GM15510 (cell line): ENCODE data around the gene LBH.

ENCODE experiments used
- POLR2A ChIP-seq: IDR thresholded peaks from 3 replicates; pipeline ENCODE4 v1.6.1; 2011; ENCODE audit warnings: borderline replicate concordance; ENCODE audit not compliant: insufficient read length; ENCODE audit errors: extremely low read depth

LBH gene

DNA sequence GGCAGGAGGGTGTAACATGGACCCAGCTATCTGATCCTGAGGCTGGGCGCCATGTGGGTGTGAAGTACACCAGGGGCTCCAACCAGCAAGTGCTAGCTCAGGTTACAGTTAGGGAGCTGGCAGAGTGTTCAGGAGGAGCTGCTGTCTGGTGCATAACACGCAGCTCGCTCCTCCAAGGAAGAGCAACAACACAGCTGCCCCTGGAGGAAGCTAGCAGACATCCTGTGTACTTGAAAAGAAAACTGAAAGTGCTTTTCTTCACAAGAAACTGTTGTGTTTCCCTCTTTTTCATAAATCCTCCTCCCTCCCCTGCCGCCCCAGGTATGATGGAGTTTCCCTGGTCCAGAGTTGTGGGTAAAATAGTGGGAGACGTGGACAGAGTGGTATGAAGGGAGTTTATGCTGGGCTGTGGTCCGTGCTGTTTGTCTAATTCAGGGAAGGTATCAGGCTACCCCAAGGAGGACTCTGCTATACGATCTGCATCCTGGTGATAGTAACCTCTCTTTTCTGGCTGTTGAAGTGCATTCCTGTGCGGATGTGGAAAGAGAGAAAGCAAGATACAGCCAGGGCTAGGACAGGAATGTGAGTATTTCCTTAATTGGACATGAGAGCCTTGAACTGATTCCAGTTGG lies 6.1 kb upstream of the LBH start:
- peak; percentile 26 for TF ChIP-seq POLR2A

DNA sequence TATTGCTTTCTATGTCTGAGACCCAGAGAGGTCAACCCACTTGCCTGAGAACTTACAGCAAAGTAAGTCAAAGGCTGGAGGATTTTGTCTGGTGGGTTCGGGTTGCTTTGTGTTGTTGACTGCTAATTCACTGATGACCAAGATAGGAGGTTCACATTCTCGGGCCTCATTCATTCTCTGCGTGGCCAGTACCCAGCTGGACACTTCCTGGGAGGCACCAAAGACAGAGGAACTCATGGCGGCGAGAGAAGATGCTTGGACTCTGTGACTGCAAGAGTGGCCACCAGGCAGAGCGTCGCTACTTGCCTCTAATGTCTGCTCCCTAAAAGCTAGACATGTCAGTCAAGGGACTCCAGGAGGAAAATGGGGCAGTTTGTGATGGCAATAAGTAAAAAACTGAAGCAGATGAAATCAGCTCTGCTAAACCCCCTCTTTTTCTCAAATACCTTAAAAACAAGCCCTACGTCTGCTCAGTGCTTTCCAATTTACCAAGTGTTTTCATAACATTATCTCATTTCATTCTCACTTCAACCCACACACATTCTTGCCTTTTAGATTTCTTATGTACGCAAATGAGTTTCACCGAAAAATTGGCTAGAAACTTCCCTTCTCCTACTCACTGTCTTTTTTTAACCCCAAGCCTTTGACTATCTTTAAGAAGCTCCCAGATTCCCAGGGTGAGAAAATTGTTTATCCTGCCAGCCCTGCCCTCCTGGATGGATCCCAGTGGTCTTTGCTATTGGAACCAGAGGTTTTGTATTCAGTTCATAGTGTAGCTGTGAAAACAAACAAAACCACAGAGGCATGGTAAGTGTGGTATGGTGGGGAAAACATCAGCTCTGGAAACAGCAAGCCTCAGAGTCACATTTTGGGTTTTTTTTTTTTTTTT lies 4.9 kb upstream of the LBH start:
- TF ChIP-seq POLR2A: no peak

DNA sequence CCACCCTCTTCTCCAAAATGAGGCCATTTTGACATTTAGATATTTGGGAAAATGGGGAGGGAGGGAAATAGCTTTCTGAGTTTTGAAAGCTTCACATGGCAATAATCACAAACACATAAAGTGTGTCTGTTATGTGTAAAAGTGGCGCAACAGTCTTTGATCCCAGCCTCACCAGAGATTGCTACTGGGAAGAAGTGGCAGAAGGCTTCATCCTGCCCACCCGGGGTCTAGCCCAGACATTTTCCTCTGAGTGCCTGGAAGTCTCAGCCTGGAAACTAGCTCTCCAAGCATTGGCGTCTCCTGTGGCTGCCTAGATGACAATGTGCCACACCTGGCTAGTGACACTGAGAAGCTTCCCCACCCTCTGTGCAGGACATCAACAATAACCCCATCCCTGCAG lies 1.7 kb upstream of the LBH start:
- TF ChIP-seq POLR2A: no peak

DNA sequence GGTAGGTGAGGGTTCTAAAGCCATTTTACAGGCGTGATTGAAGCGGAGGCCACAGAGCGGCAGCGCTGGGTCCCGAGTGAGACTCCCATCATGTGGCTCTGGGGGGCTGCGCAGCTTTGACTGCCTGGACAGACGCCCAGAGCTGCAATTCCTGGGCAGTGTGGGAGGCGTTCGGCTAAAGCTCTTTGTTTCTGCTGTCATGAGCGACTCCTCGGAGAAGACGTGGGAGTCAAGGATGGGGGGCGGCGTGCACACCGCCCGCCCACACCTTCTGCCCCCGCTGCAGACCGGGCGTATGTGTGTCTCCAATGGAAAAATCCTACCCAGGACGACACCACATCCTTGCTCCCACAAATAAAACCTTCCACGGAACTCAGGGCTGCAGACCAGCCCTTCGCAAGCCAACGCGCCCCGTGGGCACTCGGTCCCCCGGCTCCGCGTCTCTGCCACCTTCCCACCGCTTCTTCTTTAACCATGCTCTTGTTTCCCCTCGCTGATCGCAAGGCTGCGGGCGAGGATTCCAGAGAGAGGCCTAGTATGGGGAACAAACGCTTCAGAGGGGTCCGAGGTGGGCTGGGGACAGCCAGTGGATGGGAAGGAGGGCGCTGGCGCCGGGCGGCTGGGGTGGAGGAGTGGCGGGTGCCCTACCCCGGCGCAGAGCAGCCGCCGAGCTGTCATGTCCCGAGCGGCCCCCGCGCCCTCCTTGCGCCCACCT lies 680 bp upstream of the LBH start:
- no peak for TF ChIP-seq POLR2A

DNA sequence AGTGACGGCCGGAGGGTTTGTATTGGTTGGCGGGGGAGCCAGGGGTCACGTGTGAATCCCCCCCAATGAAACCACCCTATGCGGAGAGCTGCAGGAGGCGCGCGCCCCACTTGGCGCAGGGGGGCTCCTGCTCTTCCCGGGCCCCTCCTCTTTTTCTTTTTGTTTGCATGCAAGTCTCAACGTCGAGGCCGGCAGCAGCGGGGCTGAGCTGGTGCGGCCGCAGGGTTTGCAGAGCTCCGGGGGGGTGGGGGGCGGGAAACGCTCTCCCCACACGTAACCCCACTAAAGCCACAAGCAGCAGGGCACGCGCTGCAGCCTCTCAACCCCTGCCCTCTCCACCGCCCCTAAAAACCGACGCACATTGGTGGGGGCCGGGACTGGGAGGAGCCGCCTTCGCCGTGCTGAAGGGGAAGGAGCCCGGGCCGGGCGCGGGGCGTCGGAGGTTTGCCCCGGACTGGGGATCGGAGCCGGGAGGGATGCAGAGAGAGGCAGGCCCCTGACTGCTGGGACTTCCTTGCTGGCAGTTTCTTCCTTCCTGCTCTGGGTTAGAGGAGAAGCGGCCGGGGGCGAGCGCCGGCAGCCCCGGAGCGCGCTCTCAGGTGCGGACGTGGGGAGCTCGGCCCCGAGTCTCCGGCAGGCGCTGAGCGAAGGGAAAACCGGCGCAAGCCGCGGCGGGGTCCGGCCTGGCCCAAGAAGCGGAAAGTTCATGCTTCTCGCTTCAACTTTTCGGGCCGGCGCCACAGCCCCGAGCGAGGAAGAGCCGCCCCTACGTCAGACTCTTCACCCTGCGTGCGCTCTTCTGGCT lies 864 bp downstream of the LBH start:
- peak; percentile 21 for TF ChIP-seq POLR2A

DNA sequence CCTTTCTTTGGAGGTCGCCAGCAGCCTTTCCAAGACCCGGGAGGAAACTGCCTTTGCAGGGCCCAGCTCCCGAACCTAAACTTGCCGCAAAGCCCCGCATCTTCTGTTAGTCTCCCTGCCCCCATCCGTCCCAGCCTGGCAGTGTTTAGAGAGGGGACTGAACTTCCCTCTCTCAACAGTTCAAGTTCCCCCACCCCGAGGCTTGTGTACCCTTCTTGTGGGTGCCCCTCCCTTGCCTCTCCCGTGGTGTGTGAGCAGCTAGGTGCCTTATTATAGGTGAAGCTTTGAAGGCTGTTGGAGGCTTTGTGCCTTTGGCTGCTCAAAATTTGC lies 1.4 kb downstream of the LBH start:
- no peak for TF ChIP-seq POLR2A

DNA sequence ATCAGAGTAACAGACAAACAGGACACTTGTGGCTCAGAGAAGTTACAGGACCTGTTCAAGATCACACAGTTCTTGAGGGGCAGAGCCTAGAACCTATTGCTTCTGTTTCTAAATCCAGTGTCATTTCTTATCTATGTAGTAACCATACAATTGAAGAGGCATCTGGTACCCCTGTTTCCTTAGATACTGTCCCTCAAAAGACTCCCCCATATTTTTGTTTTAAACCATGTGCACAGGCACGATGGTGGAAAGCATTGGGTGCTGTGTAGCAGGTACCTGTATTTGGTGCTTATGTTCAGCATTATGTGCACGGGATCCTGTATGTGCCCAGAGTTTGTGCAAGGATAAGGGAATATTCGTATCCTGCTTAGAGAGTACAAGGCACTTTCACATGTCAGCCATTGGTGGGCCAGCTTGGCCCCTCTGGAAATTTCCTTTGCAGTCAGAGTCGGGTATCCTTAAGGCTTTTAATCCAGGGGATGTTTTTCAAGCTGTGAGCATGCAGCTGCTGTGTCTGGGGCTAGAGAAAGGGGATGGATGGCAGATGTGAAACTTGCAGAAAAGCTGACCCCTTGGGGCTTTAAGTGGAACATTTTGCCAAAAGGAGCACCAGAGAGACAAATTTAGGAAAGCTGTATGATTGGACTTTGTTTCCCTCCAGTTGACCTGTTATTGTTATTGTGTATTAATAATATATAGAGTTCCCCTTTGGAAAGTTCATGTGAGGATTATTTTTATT lies 2.1 kb downstream of the LBH start:
- no peak for TF ChIP-seq POLR2A

DNA sequence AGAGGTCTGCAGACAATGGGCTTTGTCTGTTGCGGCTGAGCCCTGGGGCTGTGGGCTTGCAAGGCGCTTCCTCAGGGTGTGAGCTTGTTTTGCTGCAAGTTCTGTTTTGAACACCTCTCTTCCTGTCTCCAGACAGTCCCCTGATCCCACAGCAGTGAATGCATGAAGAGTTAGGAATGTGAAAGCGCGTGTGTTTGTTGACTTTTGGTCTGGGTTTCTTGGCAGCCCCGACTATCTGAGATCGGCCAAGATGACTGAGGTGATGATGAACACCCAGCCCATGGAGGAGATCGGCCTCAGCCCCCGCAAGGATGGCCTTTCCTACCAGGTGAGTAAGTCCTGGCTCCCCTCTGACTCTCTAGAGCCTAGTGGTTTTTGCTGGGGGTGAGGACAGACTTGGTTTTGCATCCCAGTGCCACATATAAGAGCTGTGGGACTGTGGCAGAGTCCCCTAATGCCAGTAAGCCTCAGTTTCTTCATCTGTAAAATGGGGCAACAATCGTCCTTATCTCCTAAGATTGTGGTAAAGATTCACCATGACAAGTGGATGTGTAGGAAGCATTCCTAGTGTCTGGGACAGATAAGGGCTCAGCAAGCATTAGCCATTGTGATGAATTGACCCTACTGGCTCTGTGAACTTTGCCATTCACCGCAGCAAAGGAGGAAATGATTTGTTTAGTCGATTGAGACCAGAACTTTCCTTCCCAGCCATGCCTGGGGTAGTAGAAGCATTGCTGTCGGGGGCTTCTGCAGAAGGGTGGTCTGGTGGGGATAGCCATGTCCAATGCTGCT lies 3.0 kb downstream of the LBH start:
- TF ChIP-seq POLR2A: no peak

DNA sequence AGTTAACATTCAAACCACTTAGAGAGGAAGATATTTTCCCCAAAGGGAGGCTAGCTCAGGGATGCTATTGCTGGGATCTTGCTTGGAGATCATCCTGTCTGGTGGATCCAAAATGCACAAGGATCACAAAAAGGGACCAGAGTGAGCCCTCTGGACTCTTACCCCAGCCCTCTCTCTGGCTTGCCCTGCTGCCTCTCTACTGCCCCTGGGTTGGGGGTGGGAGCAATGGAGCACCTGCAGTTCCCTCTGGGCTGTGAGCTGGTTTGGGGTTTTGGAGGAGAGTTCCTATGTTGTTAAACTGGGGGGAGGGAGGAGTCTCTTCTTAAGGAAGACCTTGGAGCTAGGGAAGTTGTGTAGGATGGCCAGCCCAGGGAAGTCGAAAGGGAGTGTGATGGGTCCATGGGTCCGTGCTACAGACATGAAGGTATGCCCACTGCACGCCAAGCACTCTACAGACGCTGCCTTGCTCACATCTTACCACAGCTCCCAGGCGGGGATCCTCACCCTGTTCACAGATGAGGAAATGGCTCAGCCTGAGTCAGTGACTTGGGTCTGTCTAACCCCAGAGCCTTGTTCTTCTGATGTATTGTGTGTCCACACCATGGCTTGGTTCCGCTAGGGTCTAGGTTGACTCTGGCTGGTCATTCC lies 3.8 kb downstream of the LBH start:
- no peak for TF ChIP-seq POLR2A

DNA sequence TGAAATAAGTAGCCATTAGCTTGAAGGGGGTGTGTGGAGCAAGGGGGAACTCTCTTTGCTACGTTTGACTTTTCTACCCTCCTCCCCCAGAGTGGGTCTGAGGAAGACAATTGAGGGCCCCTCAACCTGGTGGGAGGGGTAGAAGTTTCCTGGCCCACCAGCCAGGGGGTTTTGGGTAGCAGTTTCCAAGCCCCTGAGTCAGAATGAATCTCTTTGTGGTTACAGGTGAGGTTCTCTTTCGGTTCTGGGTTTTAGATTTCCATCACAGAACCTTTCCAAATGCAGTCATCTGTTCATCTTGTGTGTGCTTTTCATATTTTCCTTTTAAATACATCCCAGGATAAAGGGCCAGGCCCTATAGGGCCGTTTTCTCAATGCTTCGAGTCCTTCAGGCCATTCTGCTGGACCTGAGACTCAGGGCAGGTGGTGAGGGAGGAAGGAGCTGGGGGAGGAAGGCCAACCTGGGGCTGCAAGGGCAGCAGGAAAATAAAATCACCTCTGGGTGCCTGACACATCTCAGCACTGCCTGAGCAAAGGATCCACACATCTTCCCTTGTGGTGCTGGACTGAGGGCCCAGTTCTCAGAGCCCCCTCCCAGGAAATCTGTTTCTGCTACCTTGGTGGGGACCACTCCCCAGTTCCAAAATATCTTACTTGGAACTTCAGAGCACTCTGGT lies 4.7 kb downstream of the LBH start:
- TF ChIP-seq POLR2A: no peak

DNA sequence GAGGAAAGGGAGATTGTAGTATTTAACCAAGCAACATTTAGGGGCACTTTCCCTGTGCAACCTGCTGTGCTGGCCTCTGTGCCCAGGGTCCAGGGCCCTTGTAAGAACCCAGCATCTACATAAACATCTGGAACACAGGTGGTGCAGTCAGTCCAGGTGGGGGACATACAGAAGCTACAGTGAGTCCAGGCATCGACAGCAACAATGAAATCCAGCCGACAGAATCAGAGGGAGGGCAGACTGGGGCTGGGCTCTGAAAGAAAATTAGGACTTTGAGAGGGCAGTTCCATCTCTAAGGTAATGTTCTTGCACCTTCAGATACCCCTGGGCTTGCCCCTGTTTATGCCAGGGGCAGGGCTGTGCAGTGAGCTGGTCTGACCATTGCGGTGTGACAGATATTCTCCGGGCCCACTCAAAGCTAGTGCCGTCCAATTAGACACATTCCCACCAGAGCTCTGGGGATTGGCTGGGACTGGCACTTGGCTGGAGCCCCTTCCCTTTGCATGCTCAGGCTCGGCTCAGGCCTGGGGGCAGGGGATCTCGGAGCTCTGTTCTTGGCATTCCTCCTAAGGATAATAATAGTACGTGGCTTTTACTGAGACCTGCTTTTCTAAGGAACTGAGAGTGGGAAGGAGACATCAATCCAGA lies 5.4 kb downstream of the LBH start:
- no peak for TF ChIP-seq POLR2A

DNA sequence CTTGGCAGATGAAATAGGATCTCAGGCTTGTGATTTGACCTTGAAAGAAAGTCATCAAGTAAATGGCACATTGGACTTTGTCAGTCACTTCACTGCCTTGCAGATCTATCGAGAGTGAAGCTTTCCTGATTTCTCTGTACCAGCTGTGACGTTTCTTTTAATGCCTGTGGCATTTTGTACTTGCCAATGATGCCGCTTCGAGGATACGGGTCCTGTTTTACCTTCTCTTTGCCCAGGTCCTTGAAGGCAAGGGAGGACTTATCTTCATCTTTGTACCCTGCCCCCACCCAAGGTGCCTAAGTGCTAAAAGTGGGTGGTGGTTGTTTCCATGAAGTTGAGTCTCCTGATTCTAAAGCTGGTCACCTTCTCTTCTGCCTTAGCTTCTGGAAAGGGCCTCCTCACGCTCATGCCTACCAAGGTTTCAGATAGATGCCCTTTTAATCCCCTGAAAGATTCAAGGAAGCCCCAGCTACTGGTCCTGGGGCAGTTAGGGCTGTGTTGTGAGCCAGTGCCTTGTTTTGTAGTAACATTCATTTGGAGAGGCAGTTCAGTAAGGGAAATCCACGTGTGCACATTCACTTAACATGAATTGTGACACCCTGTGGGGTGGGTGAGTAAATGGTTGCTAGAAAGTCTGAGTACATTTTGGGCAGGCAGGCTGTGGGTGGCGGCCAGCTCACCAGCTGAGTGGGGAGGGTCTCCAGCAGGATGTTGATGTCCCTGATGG lies 6.1 kb downstream of the LBH start:
- TF ChIP-seq POLR2A: no peak
